HepG2 (cell line): ENCODE data around the gene GLO1. TPM values are rescaled to one million over a fixed set of nuclear protein-coding genes. Genes with fewer than 3 reads are reported as not detected.

Experiments
- AHR ChIP-seq: IDR thresholded peaks from 2 replicates; pipeline ENCODE4 v1.6.1; 2018; ENCODE audit warnings: missing genetic modification reagents, missing compliant biosample characterization
- ATF4 ChIP-seq, 2 experiments: fragments of 450-650 bp in 1 of 2; sonication (generic) in 1 of 2; formaldehyde crosslinking; IDR thresholded peaks; 2 replicates each; pipeline versions ENCODE4 v1.5.0 to v1.8.0; 2020 to 2022; ENCODE audit warnings: mild to moderate bottlenecking in 1 of 2, missing genetic modification reagents in 1 of 2
- CHD2 ChIP-seq: IDR thresholded peaks from 2 replicates; pipeline ENCODE4 v1.6.1; 2011; ENCODE audit warnings: low read depth, low read length, improper control_type of control experiment
- E2F5 ChIP-seq: sonication (generic); formaldehyde crosslinking; conservative IDR thresholded peaks from 2 replicates; pipeline ENCODE4 v1.4.0; 2020; ENCODE audit warnings: missing genetic modification reagents
- EHMT2 ChIP-seq: fragments of 200-600 bp; sonication (generic); IDR thresholded peaks from 2 replicates; pipeline ENCODE4 v1.7.0; 2017; ENCODE audit warnings: antibody characterized with exemption, low read depth, low read length, borderline replicate concordance
- ETV5 ChIP-seq: IDR thresholded peaks from 2 replicates; pipeline ENCODE4 v1.6.1; 2018; ENCODE audit warnings: missing biosample characterization, missing genetic modification reagents, inconsistent platforms, borderline replicate concordance
- FOXP4 ChIP-seq: sonication (generic); formaldehyde crosslinking; IDR thresholded peaks from 2 replicates; pipeline ENCODE4 v1.4.0; 2020; ENCODE audit warnings: missing genetic modification reagents
- GATA4 ChIP-seq: sonication (generic); IDR thresholded peaks from 2 replicates; pipeline ENCODE4 v1.6.1; 2016; ENCODE audit warnings: antibody characterized with exemption, low read depth, borderline replicate concordance
- HMGA1 ChIP-seq: sonication (generic); formaldehyde crosslinking; conservative IDR thresholded peaks from 2 replicates; pipeline ENCODE4 v1.4.0; 2020; ENCODE audit warnings: missing genetic modification reagents
- NFIB ChIP-seq: sonication (generic); formaldehyde crosslinking; IDR thresholded peaks from 2 replicates; pipeline ENCODE4 v1.9.0; 2021; ENCODE audit warnings: missing genetic modification reagents, mild to moderate bottlenecking, borderline replicate concordance
- RCOR2 ChIP-seq: IDR thresholded peaks from 2 replicates; pipeline ENCODE4 v1.6.1; 2016; ENCODE audit warnings: missing biosample characterization, missing genetic modification reagents
- RFX5 ChIP-seq: IDR thresholded peaks from 2 replicates; pipeline ENCODE4 v1.6.1; 2011; ENCODE audit warnings: low read depth, low read length, improper control_type of control experiment
- SAP130 ChIP-seq: IDR thresholded peaks from 2 replicates; pipeline ENCODE4 v1.6.1; 2016; ENCODE audit warnings: low read depth
- SNRNP70 ChIP-seq: fragments of 200-400 bp; formaldehyde crosslinking; IDR thresholded peaks from 2 replicates; pipeline ENCODE4 v1.6.1; 2017; ENCODE audit warnings: mild to moderate bottlenecking, low read depth, low read length, moderate library complexity
- TERF1 ChIP-seq: sonication (generic); formaldehyde crosslinking; IDR thresholded peaks from 2 replicates; pipeline ENCODE4 v1.8.0; 2022; ENCODE audit warnings: mild to moderate bottlenecking, missing genetic modification reagents, moderate library complexity
- TP53 ChIP-seq: sonication (generic); formaldehyde crosslinking; conservative IDR thresholded peaks from 2 replicates; pipeline ENCODE4 v1.4.0; 2020; ENCODE audit warnings: missing genetic modification reagents
- ZGPAT ChIP-seq: IDR thresholded peaks from 2 replicates; pipeline ENCODE4 v1.6.1; 2016; ENCODE audit warnings: mild to moderate bottlenecking
- ZNF18 ChIP-seq: sonication (generic); formaldehyde crosslinking; IDR thresholded peaks from 2 replicates; pipeline ENCODE4 v1.8.0; 2022; ENCODE audit warnings: mild to moderate bottlenecking, missing genetic modification reagents; ENCODE audit not compliant: insufficient replicate concordance
- ZNF274 ChIP-seq: sonication (generic); formaldehyde crosslinking; IDR thresholded peaks from 2 replicates; pipeline ENCODE4 v1.5.1; 2020; ENCODE audit warnings: mild to moderate bottlenecking, missing genetic modification reagents
- ZNF468 ChIP-seq: sonication (generic); formaldehyde crosslinking; IDR thresholded peaks from 2 replicates; pipeline ENCODE4 v1.8.0; 2022; ENCODE audit warnings: mild to moderate bottlenecking, moderate library complexity, missing genetic modification reagents
- ZNF562 ChIP-seq: sonication (generic); formaldehyde crosslinking; IDR thresholded peaks from 2 replicates; pipeline ENCODE4 v1.8.0; 2022; ENCODE audit warnings: missing genetic modification reagents, borderline replicate concordance
- ZNF790 ChIP-seq: sonication (generic); formaldehyde crosslinking; IDR thresholded peaks from 2 replicates; pipeline ENCODE4 v1.8.0; 2022; ENCODE audit warnings: missing genetic modification reagents, mild to moderate bottlenecking, borderline replicate concordance
- polyA plus RNA-seq, 8 experiments: library from polyadenylated mRNA; depleted of rRNA in 3 of 8; stranded (reverse) in 7 of 8; unstranded in 1 of 8; fragments of >200 nt; fragmentation: Illumina TruSeq in 4 of 8; extraction: Trizol in 4 of 8; gene quantifications; 2 replicates each; pipeline versions ENCODE4 v1.2.1 to v1.2.3, GENCODE V29; 2011 to 2016; ENCODE audit warnings: low read depth in 4 of 8, missing spikeins in 1 of 8, mixed read lengths in 1 of 8; ENCODE audit not compliant: insufficient read depth in 1 of 8
- total RNA-seq, 5 experiments: library from RNA; depleted of rRNA; stranded (reverse); fragments of >200 nt; fragmentation: Illumina TruSeq; extraction: Trizol; gene quantifications; 2 replicates each; pipeline ENCODE4 v1.2.3, GENCODE V29; 2016; ENCODE audit warnings: low read depth in 1 of 5

Gene GLO1
- total and polyA plus RNA-seq, 2 of the 13 experiments (the other 11 are each of a cell fraction or from before 2014, with no cell fraction given), result 77.1 to 177 TPM

GRCh38 chr6:38640216-38640909, 62.6 kb downstream of the GLO1 start (continued):
- TF ChIP-seq FOXP4 (CRISPR knock-in tag) (no peak), TP53 (CRISPR knock-in tag) (no peak), ZGPAT (CRISPR knock-in tag) (peak; percentile 3; the same call in 1 of the 2 replicates), RCOR2 (CRISPR knock-in tag) (0 out of 2 replicates have a peak, but pooled peaks have one; percentile 19), ZNF18 (CRISPR knock-in tag) (no peak), E2F5 (CRISPR knock-in tag) (no peak), GATA4 (no peak), ZNF562 (CRISPR knock-in tag) (no peak), TERF1 (CRISPR knock-in tag) (no peak), HMGA1 (CRISPR knock-in tag) (no peak), ETV5 (CRISPR knock-in tag) (no peak), EHMT2 (no peak), CHD2 (no peak), RFX5 (no peak), ZNF790 (peak; percentile 1; the same call in 1 of the 2 replicates), NFIB (CRISPR knock-in tag) (no peak), ZNF274 (no peak; the same call in 1 of the 2 replicates), ZNF468 (CRISPR knock-in tag) (no peak), SNRNP70 (no peak), SAP130 (CRISPR knock-in tag) (peak; percentile 5; the same call in 1 of the 2 replicates), ATF4 (CRISPR knock-in tag; IDR thresholded peaks at IDR 0.05) (0 out of 4 replicates have a peak, but pooled peaks of 1 of the 2 experiments have one; percentile 32), AHR (0 out of 2 replicates have a peak, but pooled peaks have one; percentile 1)
